ENCODE measurements around the gene AR.

DNA sequence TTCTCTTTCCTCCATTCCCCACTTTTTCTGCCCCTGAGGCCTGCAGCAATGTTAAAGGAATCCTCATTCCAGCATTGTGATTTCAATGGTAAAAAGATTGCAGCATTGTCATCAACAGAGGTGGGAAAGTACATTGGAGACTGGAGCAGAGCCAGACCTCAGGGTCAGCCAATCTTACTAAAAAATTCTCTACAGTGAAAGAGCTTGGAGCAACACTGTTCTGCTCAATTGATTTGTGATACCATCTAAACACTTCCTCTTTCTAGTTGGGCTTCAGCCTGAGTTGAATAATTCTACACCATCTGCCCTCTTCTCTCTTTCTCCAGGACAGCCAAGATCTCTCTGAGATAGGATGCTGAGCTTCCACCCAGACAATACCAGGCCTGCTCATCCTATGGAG is 176.5 kb downstream of the AR start:
- TF ChIP-seq CTCF (conservative IDR thresholded peaks at IDR 0.05; ENCODE audit: low read depth, low read length), result no peak
- no peak for TF ChIP-seq EZH2 (IDR thresholded peaks at IDR 0.05; ENCODE audit: low read length, unreplicated experiment)
- TF ChIP-seq EZH2phosphoT487 (IDR thresholded peaks at IDR 0.05; ENCODE audit: borderline replicate concordance, low read length), result no peak
